Caco-2 (cell line): ENCODE data around the gene PUM1. TPM values are rescaled to one million over a fixed set of nuclear protein-coding genes. Genes with fewer than 3 reads are reported as not detected.
"Not testable (repeated sequence)": the region's sequence is repeated elsewhere in the genome, so short reads cannot be mapped to it uniquely, and the experiment has no call there.

Experiments used
- BruUV-seq: library from RNA; stranded (reverse); fragments of 400-500 nt; replicated peaks from 2 replicates; lab custom pipeline; 2021; lab: Mats Ljungman, UMichigan
- CTCF ChIA-PET: fragments of 300-600 bp; sonication (Branson Sonifier 250); formaldehyde crosslinking; loops from one replicate; lab custom pipeline; 2022; ENCODE audit warnings: antibody characterized with exemption; lab: Charles Lee
- POLR2A ChIA-PET: fragments of 300-600 bp; sonication (Branson Sonifier 250); formaldehyde crosslinking; loops from one replicate; lab custom pipeline; 2022; ENCODE audit warnings: antibody characterized with exemption; lab: Charles Lee
- DNase-seq, 2 experiments: peaks; one replicate each; pipeline versions ENCODE4 v3.0.0 to v3.0.0-alpha.2; 2020 to 2022
- H3K27me3 ChIP-seq: replicated peaks from 2 replicates; pipeline ENCODE4 v1.6.0; 2011; ENCODE audit warnings: low read length; ENCODE audit not compliant: control insufficient read depth, insufficient read depth
- H3K36me3 ChIP-seq: 2 replicates; pipeline ENCODE4 v1.5.1; 2011; ENCODE audit warnings: low read length; ENCODE audit not compliant: control insufficient read depth, insufficient read depth
- H3K4me1 ChIP-seq: fragments of 250-450 bp; sonication (Bioruptor Pico); 2 replicates; pipeline ENCODE4 v1.5.1; 2020; ENCODE audit warnings: mild to moderate bottlenecking
- H3K4me3 ChIP-seq: 2 replicates; pipeline ENCODE4 v1.5.1; 2011; ENCODE audit warnings: low read depth, mild to moderate bottlenecking, control low read depth, low read length
- H3K9me3 ChIP-seq: fragments of 250-450 bp; sonication (Bioruptor Pico); 2 replicates; pipeline ENCODE4 v1.5.1; 2020; ENCODE audit warnings: mild to moderate bottlenecking, moderate library complexity
- H3K27ac Mint-ChIP-seq: one replicate; pipeline ENCODE4 v1.8.0; 2022; ENCODE audit warnings: mixed read lengths; ENCODE audit not compliant: unreplicated experiment
- H3K27me3 Mint-ChIP-seq: one replicate; pipeline ENCODE4 v1.8.0; 2022; ENCODE audit warnings: mixed read lengths; ENCODE audit not compliant: insufficient read depth, unreplicated experiment
- H3K36me3 Mint-ChIP-seq: one replicate; pipeline ENCODE4 v1.8.0; 2022; ENCODE audit warnings: mild to moderate bottlenecking, mixed read lengths; ENCODE audit not compliant: insufficient read depth, unreplicated experiment
- H3K4me1 Mint-ChIP-seq: one replicate; pipeline ENCODE4 v1.8.0; 2022; ENCODE audit warnings: low read depth, mixed read lengths; ENCODE audit not compliant: unreplicated experiment
- H3K4me3 Mint-ChIP-seq: one replicate; pipeline ENCODE4 v1.8.0; 2022; ENCODE audit warnings: mild to moderate bottlenecking, moderate library complexity, mixed read lengths; ENCODE audit not compliant: unreplicated experiment
- H3K9me3 Mint-ChIP-seq: one replicate; pipeline ENCODE4 v1.8.0; 2022; ENCODE audit warnings: mixed read lengths; ENCODE audit not compliant: unreplicated experiment
- CTCF ChIP-seq, 2 experiments: fragments of 200-600 bp in 1 of 2; IDR thresholded peaks; 1 replicate in 1 of 2; 2 replicates in 1 of 2; pipeline versions ENCODE4 v1.5.1 to v1.8.0; 2011 to 2022; ENCODE audit warnings: antibody characterized with exemption in 1 of 2, control low read depth in 1 of 2, inconsistent platforms in 1 of 2, low read depth in 1 of 2, low read length in 1 of 2, mild to moderate bottlenecking in 1 of 2, moderate library complexity in 1 of 2; ENCODE audit not compliant: insufficient read depth in 1 of 2, severe bottlenecking in 1 of 2, unreplicated experiment in 1 of 2
- intact Hi-C: fragments of 100-400 bp; cut with micrococcal nuclease; formaldehyde crosslinking; loops from one replicate; pipeline ENCODE4 v1.10.0; 2022; ENCODE audit not compliant: unreplicated experiment
- total RNA-seq: library from RNA; stranded (reverse); gene quantifications from 2 replicates; pipeline ENCODE4 v1.2.3, GENCODE V29; 2022

The PUM1 gene
- total RNA-seq, 1 experiment from 2014 or later, result 93.7 TPM

GRCh38 chr1:31054958-31055481 is 10.5 kb downstream of the PUM1 start:
- no peak overlapping the region for H3K4me3 ChIP-seq
- H3K36me3 Mint-ChIP-seq, result peaks cover 75% of the 10 kb centered on the region
- H3K27me3 ChIP-seq, result no peaks in the 10 kb centered on the region
- no peaks in the 10 kb centered on the region for H3K4me1 Mint-ChIP-seq
- H3K27me3 Mint-ChIP-seq, result no peaks in the 10 kb centered on the region
- no peak for DNase-seq
- intact Hi-C loops, result no loop called here
- no peak overlapping the region for H3K4me3 Mint-ChIP-seq
- BruUV-seq, result no TSS peak
- POLR2A ChIA-PET, result no interaction called here
- CTCF ChIA-PET, result no interaction called here
- H3K9me3 Mint-ChIP-seq, result no peaks in the 10 kb centered on the region
- no peak for TF ChIP-seq CTCF (IDR thresholded peaks at IDR 0.05; ENCODE audit: insufficient read depth in 1 of 2, low read depth in 1 of 2, low read length in 1 of 2, severe bottlenecking in 1 of 2, unreplicated experiment in 1 of 2)
- H3K27ac Mint-ChIP-seq, result no peak overlapping the region
- H3K4me1 ChIP-seq, result no peaks in the 10 kb centered on the region
- H3K36me3 ChIP-seq, result no peaks in the 10 kb centered on the region
- no peaks in the 10 kb centered on the region for H3K9me3 ChIP-seq

- ChIA-PET CTCF (no interaction called here), POLR2A (no interaction called here)
- Mint-ChIP-seq H3K4me3 (no peak overlapping the region), H3K4me1 (no peaks in the 10 kb centered on the region), H3K36me3 (peaks cover 73% of the 10 kb centered on the region), H3K27me3 (no peaks in the 10 kb centered on the region), H3K9me3 (no peaks in the 10 kb centered on the region), H3K27ac (no peak overlapping the region)
- Histone ChIP-seq H3K4me3 (no peak overlapping the region), H3K27me3 (no peaks in the 10 kb centered on the region), H3K4me1 (no peaks in the 10 kb centered on the region), H3K9me3 (no peaks in the 10 kb centered on the region), H3K36me3 (no peaks in the 10 kb centered on the region)
- DNase-seq, result no peak
- intact Hi-C loops, result no loop called here
- BruUV-seq, result no TSS peak
- TF ChIP-seq CTCF (IDR thresholded peaks at IDR 0.05; ENCODE audit: insufficient read depth in 1 of 2, low read depth in 1 of 2, low read length in 1 of 2, severe bottlenecking in 1 of 2, unreplicated experiment in 1 of 2), result no peak
These were observed 11.2 kb downstream of the PUM1 start for GRCh38 chr1:31054349-31054748.

- peaks cover 63% of the 10 kb centered on the region for H3K36me3 Mint-ChIP-seq
- H3K27ac Mint-ChIP-seq, H3K4me3 ChIP-seq, H3K4me3 Mint-ChIP-seq, H3K4me1 Mint-ChIP-seq, POLR2A ChIA-PET, H3K9me3 ChIP-seq, H3K27me3 ChIP-seq, H3K9me3 Mint-ChIP-seq, H3K27me3 Mint-ChIP-seq, intact Hi-C loops, DNase-seq, H3K4me1 ChIP-seq, CTCF ChIA-PET, H3K36me3 ChIP-seq, BruUV-seq: not testable (repeated sequence)
These were observed 12.9 kb downstream of the PUM1 start for GRCh38 chr1:31052613-31053012.

- DNase-seq, result no peak
- no TSS peak for BruUV-seq
- Mint-ChIP-seq H3K9me3 (no peaks in the 10 kb centered on the region), H3K27ac (no peak overlapping the region), H3K27me3 (no peaks in the 10 kb centered on the region), H3K4me3 (no peak overlapping the region), H3K36me3 (peaks cover 57% of the 10 kb centered on the region), H3K4me1 (no peaks in the 10 kb centered on the region)
- TF ChIP-seq CTCF (IDR thresholded peaks at IDR 0.05; ENCODE audit: insufficient read depth in 1 of 2, low read depth in 1 of 2, low read length in 1 of 2, severe bottlenecking in 1 of 2, unreplicated experiment in 1 of 2), result no peak
- ChIA-PET CTCF (no interaction called here), POLR2A (no interaction called here)
- no peaks in the 10 kb centered on the region for H3K36me3 ChIP-seq
- intact Hi-C loops, result no loop called here
- no peak overlapping the region for H3K4me3 ChIP-seq
- H3K27me3 ChIP-seq, result no peaks in the 10 kb centered on the region
- no peaks in the 10 kb centered on the region for H3K9me3 ChIP-seq
- no peaks in the 10 kb centered on the region for H3K4me1 ChIP-seq
These were observed 13.9 kb downstream of the PUM1 start for GRCh38 chr1:31051611-31052010.

GRCh38 chr1:31047507-31047906 is 18.0 kb downstream of the PUM1 start:
- DNase-seq, H3K9me3 Mint-ChIP-seq, H3K27me3 ChIP-seq, BruUV-seq, H3K4me3 Mint-ChIP-seq, H3K4me3 ChIP-seq, H3K36me3 ChIP-seq, H3K27me3 Mint-ChIP-seq, H3K9me3 ChIP-seq, POLR2A ChIA-PET, H3K27ac Mint-ChIP-seq, H3K4me1 Mint-ChIP-seq, CTCF ChIA-PET, H3K4me1 ChIP-seq, intact Hi-C loops: not testable (repeated sequence)
- peaks cover 57% of the 10 kb centered on the region for H3K36me3 Mint-ChIP-seq
